ENCODE data around the gene YTHDF1.

YTHDF1 gene

GRCh38 chr20:63218701-63219446, 2.9 kb upstream of the YTHDF1 start:
- Histone ChIP-seq H3K27me3 (replicated peaks in 2 of 5; ENCODE audit: control insufficient read depth in 4 of 5, insufficient read depth in 5 of 5, low read length in 4 of 5) (peaks cover 0 to 4% (median 0%) of the 10 kb centered on the region in 5 experiments), H3K4me1 (ENCODE audit: control extremely low read depth in 1 of 4, control insufficient read depth in 4 of 4, insufficient read depth in 4 of 4, low read length in 3 of 4) (peaks cover 2 to 20% (median 18%) of the 10 kb centered on the region in 4 experiments), H3K4me3 (ENCODE audit: control insufficient read depth in 1 of 7, extremely low read depth in 1 of 7, insufficient read depth in 4 of 7, low read depth in 2 of 7, low read length in 6 of 7) (no peak overlapping the region), H3K9me3 (ENCODE audit: control extremely low read depth in 1 of 5, control insufficient read depth in 4 of 5, insufficient read depth in 2 of 5, low read depth in 1 of 5, low read length in 4 of 5) (no peaks in the 10 kb centered on the region), H3K27ac (ENCODE audit: insufficient read depth in 1 of 2, low read depth in 1 of 2, low read length in 2 of 2, poor library complexity in 1 of 2, severe bottlenecking in 2 of 2) (no peak overlapping the region), H3K36me3 (ENCODE audit: control insufficient read depth in 4 of 4, insufficient read depth in 4 of 4, low read length in 3 of 4) (peaks cover 0 to 8% (median 4%) of the 10 kb centered on the region in 4 experiments)
- no peak for DNase-seq
- ChIA-PET CTCF (interaction anchor here (1.0 to 4.5 kb wide), 5 partner anchors 11 to 37 kb away, joined by 3 to 16 read pairs (median 6); no protein-coding TSS in a partner anchor), POLR2A (no interaction called here)
- 84% methylated on average over 11 of the region's 13 CpGs for WGBS (ENCODE audit: insufficient coverage)

- DNase-seq: no peak
- Histone ChIP-seq H3K27ac (ENCODE audit: insufficient read depth in 1 of 2, low read depth in 1 of 2, low read length in 2 of 2, poor library complexity in 1 of 2, severe bottlenecking in 2 of 2) (no peak overlapping the region), H3K9me3 (ENCODE audit: control extremely low read depth in 1 of 5, control insufficient read depth in 4 of 5, insufficient read depth in 2 of 5, low read depth in 1 of 5, low read length in 4 of 5) (no peaks in the 10 kb centered on the region), H3K4me3 (ENCODE audit: control insufficient read depth in 1 of 7, extremely low read depth in 1 of 7, insufficient read depth in 4 of 7, low read depth in 2 of 7, low read length in 6 of 7) (no peak overlapping the region), H3K4me1 (ENCODE audit: control extremely low read depth in 1 of 4, control insufficient read depth in 4 of 4, insufficient read depth in 4 of 4, low read length in 3 of 4) (peaks cover 2 to 20% (median 18%) of the 10 kb centered on the region in 4 experiments), H3K36me3 (ENCODE audit: control insufficient read depth in 4 of 4, insufficient read depth in 4 of 4, low read length in 3 of 4) (peaks cover 6 to 19% (median 10%) of the 10 kb centered on the region in 4 experiments), H3K27me3 (replicated peaks in 2 of 5; ENCODE audit: control insufficient read depth in 4 of 5, insufficient read depth in 5 of 5, low read length in 4 of 5) (peaks cover 0 to 3% (median 0%) of the 10 kb centered on the region in 5 experiments)
- POLR2A ChIA-PET: no interaction called here
- WGBS (ENCODE audit: insufficient coverage): 88% methylated on average over 7 of the region's 7 CpGs
- CTCF ChIA-PET: interaction anchor here (1.0 to 4.5 kb wide), 4 partner anchors 13 to 38 kb away, joined by 3 to 16 read pairs (median 4); no protein-coding TSS in a partner anchor
These were observed 1.8 kb upstream of the YTHDF1 start for GRCh38 chr20:63217706-63218105.

GRCh38 chr20:63216849-63217471, 1.0 kb upstream of the YTHDF1 start:
- Histone ChIP-seq H3K9me3 (ENCODE audit: control extremely low read depth in 1 of 5, control insufficient read depth in 4 of 5, insufficient read depth in 2 of 5, low read depth in 1 of 5, low read length in 4 of 5) (no peaks in the 10 kb centered on the region), H3K27me3 (replicated peaks in 2 of 5; ENCODE audit: control insufficient read depth in 4 of 5, insufficient read depth in 5 of 5, low read length in 4 of 5) (peaks cover 0 to 1% (median 0%) of the 10 kb centered on the region in 5 experiments), H3K36me3 (ENCODE audit: control insufficient read depth in 4 of 4, insufficient read depth in 4 of 4, low read length in 3 of 4) (peaks cover 11 to 27% (median 17%) of the 10 kb centered on the region in 4 experiments), H3K4me3 (ENCODE audit: control insufficient read depth in 1 of 7, extremely low read depth in 1 of 7, insufficient read depth in 4 of 7, low read depth in 2 of 7, low read length in 6 of 7) (peak overlapping the region in 5 of 7 experiments; percentile 56 to 91 (median 83)), H3K27ac (ENCODE audit: insufficient read depth in 1 of 2, low read depth in 1 of 2, low read length in 2 of 2, poor library complexity in 1 of 2, severe bottlenecking in 2 of 2) (no peak overlapping the region), H3K4me1 (ENCODE audit: control extremely low read depth in 1 of 4, control insufficient read depth in 4 of 4, insufficient read depth in 4 of 4, low read length in 3 of 4) (peaks cover 2 to 20% (median 18%) of the 10 kb centered on the region in 4 experiments)
- 87% methylated on average over 11 of the region's 13 CpGs for WGBS (ENCODE audit: insufficient coverage)
- CTCF ChIA-PET: interaction anchor here (1.1 to 6.2 kb wide), 4 partner anchors 7 to 20 kb away, joined by 3 to 54 read pairs (median 11); no protein-coding TSS in a partner anchor
- POLR2A ChIA-PET: no interaction called here
- peak in 1 of 3 donors; percentile 11 for DNase-seq

GRCh38 chr20:63215101-63216040, 560 bp downstream of the YTHDF1 start:
- POLR2A ChIA-PET: no interaction called here
- CTCF ChIA-PET: interaction anchor here (1.3 to 6.2 kb wide), 5 partner anchors 9 to 34 kb away, joined by 3 to 54 read pairs (median 9); no protein-coding TSS in a partner anchor
- H3K27ac ChIP-seq (ENCODE audit: insufficient read depth in 1 of 2, low read depth in 1 of 2, low read length in 2 of 2, poor library complexity in 1 of 2, severe bottlenecking in 2 of 2): peak overlapping the region; percentile 70 to 88
- peaks cover 2 to 20% (median 18%) of the 10 kb centered on the region in 4 experiments for H3K4me1 ChIP-seq (ENCODE audit: control extremely low read depth in 1 of 4, control insufficient read depth in 4 of 4, insufficient read depth in 4 of 4, low read length in 3 of 4)
- WGBS (ENCODE audit: insufficient coverage): 2% methylated on average over 70 of the region's 81 CpGs
- DNase-seq: peak; percentile 34 to 46 (median 44)
- peaks cover 18 to 41% (median 27%) of the 10 kb centered on the region in 4 experiments for H3K36me3 ChIP-seq (ENCODE audit: control insufficient read depth in 4 of 4, insufficient read depth in 4 of 4, low read length in 3 of 4)
- H3K4me3 ChIP-seq (ENCODE audit: control insufficient read depth in 1 of 7, extremely low read depth in 1 of 7, insufficient read depth in 4 of 7, low read depth in 2 of 7, low read length in 6 of 7): peak overlapping the region; percentile 67 to 91 (median 83)
- peaks cover 0 to 1% (median 0%) of the 10 kb centered on the region in 5 experiments for H3K27me3 ChIP-seq (replicated peaks in 2 of 5; ENCODE audit: control insufficient read depth in 4 of 5, insufficient read depth in 5 of 5, low read length in 4 of 5)
- no peaks in the 10 kb centered on the region for H3K9me3 ChIP-seq (ENCODE audit: control extremely low read depth in 1 of 5, control insufficient read depth in 4 of 5, insufficient read depth in 2 of 5, low read depth in 1 of 5, low read length in 4 of 5)

GRCh38 chr20:63214514-63214913, 1.4 kb downstream of the YTHDF1 start:
- Histone ChIP-seq H3K27ac (ENCODE audit: insufficient read depth in 1 of 2, low read depth in 1 of 2, low read length in 2 of 2, poor library complexity in 1 of 2, severe bottlenecking in 2 of 2) (peak overlapping the region in 1 of 2 experiments; percentile 88), H3K4me3 (ENCODE audit: control insufficient read depth in 1 of 7, extremely low read depth in 1 of 7, insufficient read depth in 4 of 7, low read depth in 2 of 7, low read length in 6 of 7) (peak overlapping the region in 3 of 7 experiments; percentile 82 to 91 (median 89)), H3K4me1 (ENCODE audit: control extremely low read depth in 1 of 4, control insufficient read depth in 4 of 4, insufficient read depth in 4 of 4, low read length in 3 of 4) (peaks cover 2 to 20% (median 18%) of the 10 kb centered on the region in 4 experiments), H3K27me3 (replicated peaks in 2 of 5; ENCODE audit: control insufficient read depth in 4 of 5, insufficient read depth in 5 of 5, low read length in 4 of 5) (no peaks in the 10 kb centered on the region), H3K36me3 (ENCODE audit: control insufficient read depth in 4 of 4, insufficient read depth in 4 of 4, low read length in 3 of 4) (peaks cover 23 to 49% (median 35%) of the 10 kb centered on the region in 4 experiments), H3K9me3 (ENCODE audit: control extremely low read depth in 1 of 5, control insufficient read depth in 4 of 5, insufficient read depth in 2 of 5, low read depth in 1 of 5, low read length in 4 of 5) (no peaks in the 10 kb centered on the region)
- CTCF ChIA-PET: interaction anchor here (0.7 to 6.2 kb wide), 8 partner anchors 10 to 68 kb away, joined by 3 to 54 read pairs (median 4); no protein-coding TSS in a partner anchor
- DNase-seq: no peak
- WGBS (ENCODE audit: insufficient coverage): 67% methylated on average over 5 of the region's 6 CpGs
- POLR2A ChIA-PET: no interaction called here

- no peak for DNase-seq
- peaks cover 2 to 20% (median 18%) of the 10 kb centered on the region in 4 experiments for H3K4me1 ChIP-seq (ENCODE audit: control extremely low read depth in 1 of 4, control insufficient read depth in 4 of 4, insufficient read depth in 4 of 4, low read length in 3 of 4)
- H3K27ac ChIP-seq (ENCODE audit: insufficient read depth in 1 of 2, low read depth in 1 of 2, low read length in 2 of 2, poor library complexity in 1 of 2, severe bottlenecking in 2 of 2): no peak overlapping the region
- POLR2A ChIA-PET: no interaction called here
- no peaks in the 10 kb centered on the region for H3K27me3 ChIP-seq (replicated peaks in 2 of 5; ENCODE audit: control insufficient read depth in 4 of 5, insufficient read depth in 5 of 5, low read length in 4 of 5)
- no peak overlapping the region for H3K4me3 ChIP-seq (ENCODE audit: control insufficient read depth in 1 of 7, extremely low read depth in 1 of 7, insufficient read depth in 4 of 7, low read depth in 2 of 7, low read length in 6 of 7)
- WGBS (ENCODE audit: insufficient coverage): 100% methylated on average over 5 of the region's 5 CpGs
- peaks cover 26 to 63% (median 48%) of the 10 kb centered on the region in 4 experiments for H3K36me3 ChIP-seq (ENCODE audit: control insufficient read depth in 4 of 4, insufficient read depth in 4 of 4, low read length in 3 of 4)
- no peaks in the 10 kb centered on the region for H3K9me3 ChIP-seq (ENCODE audit: control extremely low read depth in 1 of 5, control insufficient read depth in 4 of 5, insufficient read depth in 2 of 5, low read depth in 1 of 5, low read length in 4 of 5)
- CTCF ChIA-PET: interaction anchor here (1.3 to 6.2 kb wide), 3 partner anchors 11 to 30 kb away, joined by 3 to 54 read pairs (median 9); no protein-coding TSS in a partner anchor
These were observed 3.1 kb downstream of the YTHDF1 start for GRCh38 chr20:63212792-63213191.

Measured in common myeloid progenitor, CD34-positive (primary cell).